Thymus (tissue), 11 donors: ENCODE results near the gene GPRIN3. TPM values are rescaled to one million over a fixed set of nuclear protein-coding genes. Genes with fewer than 3 reads are reported as not detected.

Experiments used
- DNase-seq, 9 donors: peaks; one replicate each; pipeline ENCODE4 v3.0.0-alpha.2; 2013; ENCODE audit warnings: low spot score in 9 of 9, low read depth in 6 of 9, missing footprints in 1 of 9
- H3K27ac ChIP-seq, 2 donors: one replicate each; pipeline ENCODE4 v1.5.1; 2013; ENCODE audit warnings: control low read depth in 1 of 2, low read depth in 1 of 2, low read length in 1 of 2, mild to moderate bottlenecking in 1 of 2, moderate library complexity in 1 of 2
- H3K27me3 ChIP-seq, 2 donors: one replicate each; pipeline ENCODE4 v1.5.1; 2013; ENCODE audit warnings: low read length in 1 of 2; ENCODE audit not compliant: control insufficient read depth in 2 of 2, insufficient read depth in 1 of 2
- H3K36me3 ChIP-seq, 2 donors: one replicate each; pipeline ENCODE4 v1.5.1; 2013; ENCODE audit warnings: low read length in 1 of 2, mild to moderate bottlenecking in 1 of 2, moderate library complexity in 1 of 2; ENCODE audit not compliant: control insufficient read depth in 2 of 2, insufficient read depth in 2 of 2
- H3K4me1 ChIP-seq, 2 donors: one replicate each; pipeline ENCODE4 v1.5.1; 2013; ENCODE audit warnings: low read length in 2 of 2; ENCODE audit not compliant: control insufficient read depth in 2 of 2, insufficient read depth in 2 of 2
- H3K4me3 ChIP-seq, 2 donors: one replicate each; pipeline ENCODE4 v1.5.1; 2013; ENCODE audit warnings: low read length in 2 of 2, control low read depth in 1 of 2, mild to moderate bottlenecking in 1 of 2
- H3K9me3 ChIP-seq, 2 donors: one replicate each; pipeline ENCODE4 v1.5.1; 2013; ENCODE audit warnings: low read length in 1 of 2, mild to moderate bottlenecking in 1 of 2; ENCODE audit not compliant: control insufficient read depth in 2 of 2, insufficient read depth in 1 of 2
- WGBS: extraction: QIAGEN DNeasy Blood & Tissue Kit; methylation state at CpG from one replicate; pipeline ENCODE4 v1.1.7; 2013; 5-methylcytosine and 5-hydroxymethylcytosine counted together
- polyA plus RNA-seq: library from polyadenylated mRNA; stranded (reverse); fragments of 200-250 nt; gene quantifications from one replicate; pipeline ENCODE4 v1.2.3, GENCODE V29; 2013
- total RNA-seq: library from RNA; stranded (reverse); fragments of 120-200 nt; gene quantifications from one replicate; pipeline ENCODE4 v1.2.4, GENCODE V29; 2013
- donor health status: healthy.

The GPRIN3 gene
- total and polyA plus RNA-seq, 2 donors, result 2.6 to 3.4 TPM

DNA sequence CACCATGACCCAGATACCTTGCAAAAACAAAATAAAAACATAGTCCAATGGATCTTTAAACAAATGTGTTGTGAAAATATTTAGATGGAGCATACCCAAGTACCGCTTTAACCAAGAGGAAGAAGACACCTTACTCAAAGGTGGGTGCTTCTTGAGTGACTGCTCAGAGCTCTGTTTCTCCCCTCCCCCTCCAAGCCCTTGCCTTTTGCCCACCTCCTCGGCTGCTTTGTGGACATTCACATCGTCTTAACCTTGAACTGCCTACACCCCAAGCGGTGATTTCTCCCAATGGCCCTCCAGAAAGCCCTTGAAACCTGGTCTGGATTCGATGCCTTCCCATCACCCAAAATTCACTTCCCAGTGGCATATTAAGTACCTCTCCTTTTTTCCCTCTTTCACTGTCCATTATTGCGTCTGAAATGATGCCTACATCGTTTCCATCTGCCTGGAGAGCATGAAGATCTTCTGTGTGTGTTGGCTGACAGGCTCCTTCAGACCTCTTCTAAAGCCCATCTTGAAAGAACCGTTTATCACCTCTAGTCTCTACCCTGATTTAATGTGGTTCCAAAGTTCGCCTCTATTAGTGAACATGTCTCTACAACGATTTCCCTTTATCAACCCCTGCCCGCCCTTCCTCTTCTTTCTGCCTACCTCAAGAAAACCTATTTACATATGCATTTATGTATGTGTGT lies 968 bp downstream of the GPRIN3 start:
- peaks cover 7 to 14% of the 10 kb centered on the region in 2 donors for H3K4me1 ChIP-seq
- DNase-seq, result no peak
- no peak overlapping the region for H3K27ac ChIP-seq
- peaks cover 2 to 9% of the 10 kb centered on the region in 2 donors for H3K27me3 ChIP-seq
- peak overlapping the region; percentile 49 to 80 for H3K4me3 ChIP-seq
- 59% methylated on average over 11 of the region's 11 CpGs for WGBS
- H3K9me3 ChIP-seq, result no peaks in the 10 kb centered on the region
- no peaks in the 10 kb centered on the region for H3K36me3 ChIP-seq

GRCh38 chr4:89305712-89306437 lies 1.7 kb downstream of the GPRIN3 start:
- no peaks in the 10 kb centered on the region for H3K36me3 ChIP-seq
- H3K4me3 ChIP-seq, result no peak overlapping the region
- WGBS, result 93% methylated on average over 8 of the region's 8 CpGs
- H3K27me3 ChIP-seq, result peaks cover 2 to 9% of the 10 kb centered on the region in 2 donors
- no peaks in the 10 kb centered on the region for H3K9me3 ChIP-seq
- H3K27ac ChIP-seq, result no peak overlapping the region
- no peak for DNase-seq
- H3K4me1 ChIP-seq, result peaks cover 7 to 14% of the 10 kb centered on the region in 2 donors

GRCh38 chr4:89305028-89305427 lies 2.6 kb downstream of the GPRIN3 start:
- no peak for DNase-seq
- Histone ChIP-seq H3K4me3 (no peak overlapping the region), H3K27ac (no peak overlapping the region), H3K4me1 (peaks cover 7 to 18% of the 10 kb centered on the region in 2 donors), H3K36me3 (no peaks in the 10 kb centered on the region), H3K9me3 (no peaks in the 10 kb centered on the region), H3K27me3 (peaks cover 2 to 9% of the 10 kb centered on the region in 2 donors)
- 96% methylated on average over 3 of the region's 3 CpGs for WGBS

DNA sequence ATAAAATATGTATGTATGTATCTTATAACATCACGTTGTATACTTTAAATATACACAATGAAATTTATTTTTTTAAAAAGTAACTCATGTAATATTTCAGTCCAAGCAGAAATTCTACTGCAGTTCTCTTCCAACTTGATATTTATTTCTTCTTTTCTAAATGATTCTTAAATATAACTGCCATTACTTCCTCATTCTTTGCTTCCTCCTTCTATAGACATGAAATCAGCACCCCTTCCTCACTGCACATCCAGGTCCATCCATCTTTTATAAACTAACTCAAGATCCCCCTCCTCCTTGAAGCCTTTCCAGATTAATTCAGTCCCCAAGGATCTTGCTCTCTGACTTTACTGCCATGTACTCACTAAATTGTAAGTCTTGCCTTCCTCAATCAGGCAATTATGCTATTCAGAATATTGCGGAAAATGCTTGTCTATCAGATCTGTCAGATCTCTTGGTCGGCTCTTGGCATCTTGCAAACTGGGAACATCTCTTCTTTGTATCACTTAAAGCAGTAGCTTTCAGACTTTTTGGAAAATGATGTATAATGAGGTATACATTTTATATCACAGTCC lies 3.7 kb downstream of the GPRIN3 start:
- Histone ChIP-seq H3K9me3 (no peaks in the 10 kb centered on the region), H3K4me1 (peaks cover 11 to 26% of the 10 kb centered on the region in 2 donors), H3K36me3 (no peaks in the 10 kb centered on the region), H3K27ac (no peak overlapping the region), H3K27me3 (peaks cover 2 to 9% of the 10 kb centered on the region in 2 donors), H3K4me3 (no peak overlapping the region)
- 87% methylated on average over 3 of the region's 3 CpGs for WGBS
- no peak for DNase-seq

- WGBS, result 80% methylated on average over 7 of the region's 7 CpGs
- H3K36me3 ChIP-seq, result no peaks in the 10 kb centered on the region
- H3K4me1 ChIP-seq, result peaks cover 13 to 29% of the 10 kb centered on the region in 2 donors
- no peak overlapping the region for H3K4me3 ChIP-seq
- DNase-seq, result no peak
- H3K9me3 ChIP-seq, result no peaks in the 10 kb centered on the region
- peaks cover 2 to 9% of the 10 kb centered on the region in 2 donors for H3K27me3 ChIP-seq
- no peak overlapping the region for H3K27ac ChIP-seq
Observed at GRCh38 chr4:89303177-89303576, 4.4 kb downstream of the GPRIN3 start.

DNA sequence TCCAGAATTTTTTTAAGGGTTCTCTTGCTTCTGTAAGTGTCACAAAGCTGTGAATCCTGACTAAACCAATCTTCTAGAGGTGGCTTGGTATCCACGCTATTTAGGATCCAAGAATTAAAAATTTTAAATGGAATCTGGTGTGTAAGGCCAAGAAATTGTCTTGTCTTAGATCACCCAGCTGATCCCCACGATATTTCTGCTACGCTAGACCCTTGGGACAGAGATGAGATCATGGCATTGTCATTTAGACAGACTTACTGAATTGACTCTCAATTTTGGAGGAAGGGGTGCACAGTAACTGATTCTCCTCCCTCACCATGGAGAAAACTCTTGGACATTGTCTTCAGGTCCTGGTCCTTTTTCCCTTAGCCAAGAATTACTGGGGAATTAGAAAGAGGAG lies 5.7 kb downstream of the GPRIN3 start:
- 94% methylated on average over 3 of the region's 3 CpGs for WGBS
- Histone ChIP-seq H3K4me3 (no peak overlapping the region), H3K27ac (no peak overlapping the region), H3K36me3 (no peaks in the 10 kb centered on the region), H3K9me3 (no peaks in the 10 kb centered on the region), H3K4me1 (peaks cover 14 to 32% of the 10 kb centered on the region in 2 donors), H3K27me3 (peaks cover 0 to 4% of the 10 kb centered on the region in 2 donors)
- no peak for DNase-seq

DNA sequence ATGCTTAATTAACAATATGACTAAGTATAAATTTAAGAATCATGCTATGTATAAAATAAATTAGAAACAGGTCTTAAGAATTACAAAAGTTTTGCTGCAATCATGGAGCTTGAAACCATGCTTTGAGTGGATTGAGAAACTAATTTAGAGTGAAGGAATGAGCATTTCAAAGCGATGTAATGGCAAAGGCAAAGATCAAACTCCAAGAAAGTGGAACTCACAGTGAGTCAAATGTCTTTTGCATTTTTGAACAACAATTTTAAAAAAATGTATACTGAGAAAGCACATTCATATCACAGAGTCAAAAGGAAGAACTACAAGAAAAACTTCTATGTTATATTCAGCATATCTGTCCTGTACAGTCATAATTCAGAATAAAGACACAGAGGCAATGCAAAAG lies 6.6 kb downstream of the GPRIN3 start:
- no peak overlapping the region for H3K27ac ChIP-seq
- no peaks in the 10 kb centered on the region for H3K36me3 ChIP-seq
- H3K4me1 ChIP-seq, result peaks cover 10 to 29% of the 10 kb centered on the region in 2 donors
- 93% methylated on average over 1 of the region's 1 CpG for WGBS
- H3K27me3 ChIP-seq, result no peaks in the 10 kb centered on the region
- DNase-seq, result no peak
- H3K9me3 ChIP-seq, result no peaks in the 10 kb centered on the region
- H3K4me3 ChIP-seq, result no peak overlapping the region

DNA sequence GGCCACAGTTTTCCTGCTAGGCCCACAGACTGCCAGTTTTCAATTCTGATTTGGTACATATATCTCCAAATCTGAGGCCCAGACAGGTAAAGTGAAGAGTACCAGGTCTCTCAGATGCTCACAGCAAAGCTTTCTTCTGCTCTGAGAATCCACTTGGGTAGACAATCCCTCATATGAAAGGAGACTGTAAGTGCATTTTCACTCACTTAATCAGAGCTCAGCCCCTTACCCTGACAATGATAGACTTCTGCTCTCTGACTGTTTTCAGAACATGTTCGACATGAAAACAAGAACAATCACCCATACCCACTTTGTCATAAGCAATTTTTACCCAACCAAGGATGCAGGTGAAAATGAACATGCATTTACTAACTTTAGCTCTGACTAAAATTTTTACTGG lies 7.1 kb downstream of the GPRIN3 start:
- Histone ChIP-seq H3K27ac (peak overlapping the region in 1 of 2 donors; percentile 6), H3K36me3 (no peaks in the 10 kb centered on the region), H3K4me3 (no peak overlapping the region), H3K9me3 (no peaks in the 10 kb centered on the region), H3K27me3 (no peaks in the 10 kb centered on the region), H3K4me1 (peaks cover 11 to 32% of the 10 kb centered on the region in 2 donors)
- 88% methylated on average over 1 of the region's 1 CpG for WGBS
- DNase-seq, result no peak

DNA sequence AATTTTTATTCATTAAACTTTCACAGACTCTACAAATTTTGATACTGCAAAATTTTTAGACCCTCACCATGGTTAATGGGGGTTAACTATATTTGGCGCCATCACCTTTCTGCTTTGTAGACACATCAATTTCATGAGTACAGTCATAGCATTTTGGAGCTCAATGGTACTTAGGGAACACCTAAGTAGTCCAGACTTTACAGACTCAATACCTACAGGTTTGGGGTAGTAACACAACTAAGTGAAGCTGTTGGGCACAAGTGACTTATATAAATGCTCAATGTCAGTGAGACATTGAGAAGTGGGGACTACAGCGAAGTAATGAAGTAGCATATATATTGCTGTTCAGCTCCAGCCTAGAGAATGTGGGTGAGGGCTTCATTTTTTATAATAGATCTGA lies 7.5 kb downstream of the GPRIN3 start:
- no peak for DNase-seq
- Histone ChIP-seq H3K4me3 (no peak overlapping the region), H3K27ac (peak overlapping the region in 1 of 2 donors; percentile 6), H3K36me3 (no peaks in the 10 kb centered on the region), H3K4me1 (peaks cover 15 to 37% of the 10 kb centered on the region in 2 donors), H3K27me3 (no peaks in the 10 kb centered on the region), H3K9me3 (no peaks in the 10 kb centered on the region)
- WGBS, result 73% methylated on average over 2 of the region's 2 CpGs
